ENCODE measurements around the gene BORCS6. TPM values are rescaled to one million over a fixed set of nuclear protein-coding genes. Genes with fewer than 3 reads are reported as not detected.
A peak's percentile ranks its signal among the peaks of the same experiment; 100 is the strongest.
"Not testable (repeated sequence)": the region's sequence is repeated elsewhere in the genome, so short reads cannot be mapped to it uniquely, and the experiment has no call there.

BORCS6 gene
- total RNA-seq, 1 experiment from 2014 or later, result 6.4 TPM

DNA sequence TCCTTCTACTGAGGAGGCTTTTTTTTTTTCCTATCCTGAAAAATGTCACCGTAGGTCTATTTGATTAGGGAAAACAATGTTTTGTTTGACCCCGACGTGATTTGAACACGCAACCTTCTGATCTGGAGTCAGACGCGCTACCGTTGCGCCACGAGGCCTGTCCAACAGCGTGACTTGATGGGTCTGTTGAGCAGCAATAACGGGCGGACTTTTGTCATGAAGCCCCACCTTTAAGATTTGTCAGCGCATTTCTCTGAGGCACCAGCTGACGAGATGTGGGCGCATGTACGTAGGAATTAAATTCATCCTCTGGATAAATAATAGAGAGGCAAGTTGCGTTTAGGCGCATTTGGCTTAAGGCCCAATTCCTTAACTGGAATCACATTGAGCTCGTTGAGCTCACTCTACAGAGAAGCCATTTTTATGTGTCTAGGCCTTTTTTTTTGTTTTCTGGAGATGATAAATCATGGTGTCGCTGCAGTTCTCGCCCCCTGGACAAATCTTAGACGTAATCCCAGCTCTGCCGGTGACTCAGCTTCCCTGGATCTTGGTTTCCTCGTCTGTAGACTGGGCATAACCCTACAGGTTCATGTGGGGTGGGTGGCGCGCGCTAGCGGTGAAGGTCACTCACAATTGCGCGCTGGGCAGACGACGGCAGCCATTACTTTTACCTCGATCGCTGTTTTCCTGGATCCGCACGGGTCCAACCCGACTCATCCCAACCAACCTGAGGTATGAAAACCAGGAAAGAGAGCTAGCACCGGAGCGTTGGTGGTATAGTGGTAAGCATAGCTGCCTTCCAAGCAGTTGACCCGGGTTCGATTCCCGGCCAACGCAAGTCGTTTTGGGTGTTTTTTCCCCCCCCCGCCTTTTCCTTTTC lies 31.0 kb upstream of the BORCS6 start:
- CTCF ChIA-PET, result interaction anchor here (0.6 to 1.3 kb wide), 4 partner anchors 11 to 163 kb away, joined by 3 to 6 read pairs (median 4); partner anchors contain the start of gene AURKB
- H3K27me3 ChIP-seq (ENCODE audit: insufficient read depth, low read depth), result no peaks in the 10 kb centered on the region
- BruUV-seq (replicated peaks), result no TSS peak
- no peaks in the 10 kb centered on the region for H3K9me3 ChIP-seq (ENCODE audit: insufficient read depth, low read depth)
- peak overlapping the region; percentile 83 for H3K4me2 ChIP-seq
- H4K20me1 ChIP-seq (ENCODE audit: insufficient read depth), result no peaks in the 10 kb centered on the region
- peaks cover 11% of the 10 kb centered on the region for H3K4me1 ChIP-seq (replicated peaks; ENCODE audit: insufficient read depth)
- H2AFZ ChIP-seq, result peak overlapping the region; percentile 81
- H3F3A ChIP-seq (ENCODE audit: insufficient read depth, low read depth), result peaks cover 50% of the 10 kb centered on the region
- no peaks in the 10 kb centered on the region for H3K36me3 ChIP-seq (ENCODE audit: low read depth)
- TF ChIP-seq, protein P1, sequence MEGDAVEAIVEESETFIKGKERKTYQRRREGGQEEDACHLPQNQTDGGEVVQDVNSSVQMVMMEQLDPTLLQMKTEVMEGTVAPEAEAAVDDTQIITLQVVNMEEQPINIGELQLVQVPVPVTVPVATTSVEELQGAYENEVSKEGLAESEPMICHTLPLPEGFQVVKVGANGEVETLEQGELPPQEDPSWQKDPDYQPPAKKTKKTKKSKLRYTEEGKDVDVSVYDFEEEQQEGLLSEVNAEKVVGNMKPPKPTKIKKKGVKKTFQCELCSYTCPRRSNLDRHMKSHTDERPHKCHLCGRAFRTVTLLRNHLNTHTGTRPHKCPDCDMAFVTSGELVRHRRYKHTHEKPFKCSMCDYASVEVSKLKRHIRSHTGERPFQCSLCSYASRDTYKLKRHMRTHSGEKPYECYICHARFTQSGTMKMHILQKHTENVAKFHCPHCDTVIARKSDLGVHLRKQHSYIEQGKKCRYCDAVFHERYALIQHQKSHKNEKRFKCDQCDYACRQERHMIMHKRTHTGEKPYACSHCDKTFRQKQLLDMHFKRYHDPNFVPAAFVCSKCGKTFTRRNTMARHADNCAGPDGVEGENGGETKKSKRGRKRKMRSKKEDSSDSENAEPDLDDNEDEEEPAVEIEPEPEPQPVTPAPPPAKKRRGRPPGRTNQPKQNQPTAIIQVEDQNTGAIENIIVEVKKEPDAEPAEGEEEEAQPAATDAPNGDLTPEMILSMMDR (conservative IDR thresholded peaks at IDR 0.05), result no peak
- no peak for TF ChIP-seq EZH2 (IDR thresholded peaks at IDR 0.05; ENCODE audit: low read depth)
- no peaks in the 10 kb centered on the region for H3K9me2 ChIP-seq (ENCODE audit: insufficient read depth)
- POLR2A ChIA-PET (ENCODE audit: unreplicated experiment), result interaction anchor here (0.6 to 1.1 kb wide), 10 partner anchors 11 to 450 kb away, joined by 3 to 14 read pairs (median 4); partner anchors contain the start of genes AURKB and CTC1
- peak; percentile 81 to 92 for DNase-seq
- H3K27ac ChIP-seq, result peak overlapping the region; percentile 79
- peak overlapping the region; percentile 80 for H3K4me3 ChIP-seq
- no peaks in the 10 kb centered on the region for H3K79me2 ChIP-seq (ENCODE audit: low read depth)
- intact Hi-C loops (cut with micrococcal nuclease; ENCODE audit: unreplicated experiment), result loop anchor here (1.0 to 10.0 kb wide), 6 partner anchors 11 to 524 kb away; partner anchors contain the start of genes AURKB and CCDC42

DNA sequence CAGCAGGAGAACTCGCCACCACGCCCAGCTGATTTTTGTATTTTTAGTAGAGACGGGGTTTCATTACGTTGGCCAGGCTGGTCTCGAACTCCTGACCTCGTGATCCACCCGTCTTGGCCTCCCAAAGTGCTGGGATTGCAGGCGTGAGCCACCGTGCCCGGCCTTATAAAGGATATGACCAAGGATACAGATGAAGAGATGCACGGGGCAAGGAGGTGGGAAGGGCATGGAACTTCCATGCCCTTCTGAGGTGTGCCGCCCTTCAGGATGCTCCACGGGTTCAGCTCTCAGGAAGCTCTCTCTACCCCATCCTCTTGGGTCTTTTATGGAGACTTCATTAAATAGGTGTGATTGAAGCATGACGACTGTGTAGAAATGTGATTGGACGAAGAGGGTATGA lies 24.0 kb upstream of the BORCS6 start:
- H4K20me1 ChIP-seq (ENCODE audit: insufficient read depth); POLR2A ChIA-PET (ENCODE audit: unreplicated experiment); H3K9me3 ChIP-seq (ENCODE audit: insufficient read depth, low read depth); H3K27me3 ChIP-seq (ENCODE audit: insufficient read depth, low read depth); H2AFZ ChIP-seq; H3K9me2 ChIP-seq (ENCODE audit: insufficient read depth); DNase-seq; H3K4me1 ChIP-seq (replicated peaks; ENCODE audit: insufficient read depth); H3K27ac ChIP-seq; BruUV-seq (replicated peaks); H3K4me3 ChIP-seq; H3K36me3 ChIP-seq (ENCODE audit: low read depth); intact Hi-C loops (cut with micrococcal nuclease; ENCODE audit: unreplicated experiment); H3K4me2 ChIP-seq: not testable (repeated sequence)
- peaks cover 13% of the 10 kb centered on the region for H3K79me2 ChIP-seq (ENCODE audit: low read depth)
- CTCF ChIA-PET, result interaction anchor here (0.7 kb wide), 1 partner anchor 107 kb away, joined by 4 read pairs; no protein-coding TSS in a partner anchor
- peaks cover 13% of the 10 kb centered on the region; the same call in 1 of the 2 replicates for H3F3A ChIP-seq (ENCODE audit: insufficient read depth, low read depth)

DNA sequence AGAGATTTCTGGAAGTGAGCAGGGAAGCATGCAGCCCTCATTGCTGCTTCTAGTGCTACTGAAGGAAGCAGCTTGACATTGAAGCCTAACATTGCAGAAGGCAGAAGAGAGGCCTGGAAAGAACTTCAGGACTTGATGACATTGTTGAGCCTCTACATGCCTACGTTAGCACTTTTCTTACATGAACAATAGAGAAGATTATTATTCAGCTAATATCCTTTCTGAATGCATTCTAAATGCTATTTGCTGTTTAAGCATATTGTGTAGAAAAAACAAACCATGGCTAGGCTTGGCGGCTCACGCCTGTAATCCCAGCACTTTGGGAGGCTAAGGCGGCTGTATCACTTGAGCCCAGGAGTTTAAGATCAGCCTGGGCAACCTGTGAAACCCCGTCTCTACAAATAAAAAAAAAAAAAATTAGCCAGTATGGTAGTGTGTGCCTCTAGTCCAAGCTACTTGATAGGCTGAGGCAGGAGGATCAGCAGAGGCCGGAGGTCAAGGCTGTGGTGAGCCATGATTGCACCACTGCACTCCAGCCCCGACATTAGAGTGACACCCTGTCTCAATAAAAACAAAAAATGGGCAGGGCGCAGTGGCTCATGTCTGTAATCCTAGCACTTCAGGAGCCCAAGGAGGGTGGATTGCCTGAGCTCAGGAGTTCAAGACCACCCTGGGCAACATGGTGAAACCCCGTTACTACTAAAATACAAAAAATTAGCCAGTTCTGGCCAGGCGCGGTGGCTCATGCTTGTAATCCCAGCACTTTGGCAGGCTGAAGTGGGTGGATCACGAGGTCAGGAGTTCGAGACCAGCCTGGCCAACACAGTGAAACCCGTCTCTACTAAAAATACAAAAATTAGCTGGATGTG lies 22.6 kb upstream of the BORCS6 start:
- DNase-seq, result no peak
- Histone ChIP-seq H3K27ac (no peak overlapping the region), H3K4me2 (no peak overlapping the region), H3K4me3 (no peak overlapping the region), H3K36me3 (ENCODE audit: low read depth) (no peaks in the 10 kb centered on the region), H3K4me1 (replicated peaks; ENCODE audit: insufficient read depth) (peaks cover 12% of the 10 kb centered on the region), H3F3A (ENCODE audit: insufficient read depth, low read depth) (peaks cover 13% of the 10 kb centered on the region; the same call in 1 of the 2 replicates), H2AFZ (no peak overlapping the region), H3K9me2 (ENCODE audit: insufficient read depth) (no peaks in the 10 kb centered on the region), H4K20me1 (ENCODE audit: insufficient read depth) (no peaks in the 10 kb centered on the region), H3K79me2 (ENCODE audit: low read depth) (peaks cover 25% of the 10 kb centered on the region), H3K27me3 (ENCODE audit: insufficient read depth, low read depth) (no peaks in the 10 kb centered on the region), H3K9me3 (ENCODE audit: insufficient read depth, low read depth) (no peaks in the 10 kb centered on the region)
- BruUV-seq (replicated peaks), result no TSS peak
- CTCF ChIA-PET, result no interaction called here
- TF ChIP-seq EZH2 (IDR thresholded peaks at IDR 0.05; ENCODE audit: low read depth), result no peak
- TF ChIP-seq, protein P1 (conservative IDR thresholded peaks at IDR 0.05), result no peak
- intact Hi-C loops (cut with micrococcal nuclease; ENCODE audit: unreplicated experiment), result no loop called here
- POLR2A ChIA-PET (ENCODE audit: unreplicated experiment), result interaction anchor here (0.5 to 0.6 kb wide), 2 partner anchors 18 to 126 kb away, joined by 3 to 4 read pairs; no protein-coding TSS in a partner anchor

All from PC-9 (cell line).